Activated naive CD4-positive, alpha-beta T cell treated with anti-CD3 and anti-CD28 coated beads, Interleukin-2, amount 50 U/mL, for 24 hours (primary cell): ENCODE data around the gene PCDHB4.
"Not testable (repeated sequence)": the region's sequence is repeated elsewhere in the genome, so short reads cannot be mapped to it uniquely, and the experiment has no call there.

Experiments
- H3K27ac Mint-ChIP-seq: one replicate; pipeline ENCODE4 v1.8.0; 2021; ENCODE audit warnings: mild to moderate bottlenecking, mixed read lengths
- H3K27me3 Mint-ChIP-seq: one replicate; pipeline ENCODE4 v1.8.0; 2021; ENCODE audit warnings: mixed read lengths
- H3K36me3 Mint-ChIP-seq: one replicate; pipeline ENCODE4 v1.8.0; 2021; ENCODE audit warnings: mixed read lengths
- H3K4me1 Mint-ChIP-seq: one replicate; pipeline ENCODE4 v1.8.0; 2021; ENCODE audit warnings: mixed read lengths
- H3K4me3 Mint-ChIP-seq: one replicate; pipeline ENCODE4 v1.8.0; 2021; ENCODE audit warnings: mild to moderate bottlenecking, mixed read lengths
- H3K9me3 Mint-ChIP-seq: one replicate; pipeline ENCODE4 v1.8.0; 2021; ENCODE audit warnings: mixed read lengths

PCDHB4 gene

DNA sequence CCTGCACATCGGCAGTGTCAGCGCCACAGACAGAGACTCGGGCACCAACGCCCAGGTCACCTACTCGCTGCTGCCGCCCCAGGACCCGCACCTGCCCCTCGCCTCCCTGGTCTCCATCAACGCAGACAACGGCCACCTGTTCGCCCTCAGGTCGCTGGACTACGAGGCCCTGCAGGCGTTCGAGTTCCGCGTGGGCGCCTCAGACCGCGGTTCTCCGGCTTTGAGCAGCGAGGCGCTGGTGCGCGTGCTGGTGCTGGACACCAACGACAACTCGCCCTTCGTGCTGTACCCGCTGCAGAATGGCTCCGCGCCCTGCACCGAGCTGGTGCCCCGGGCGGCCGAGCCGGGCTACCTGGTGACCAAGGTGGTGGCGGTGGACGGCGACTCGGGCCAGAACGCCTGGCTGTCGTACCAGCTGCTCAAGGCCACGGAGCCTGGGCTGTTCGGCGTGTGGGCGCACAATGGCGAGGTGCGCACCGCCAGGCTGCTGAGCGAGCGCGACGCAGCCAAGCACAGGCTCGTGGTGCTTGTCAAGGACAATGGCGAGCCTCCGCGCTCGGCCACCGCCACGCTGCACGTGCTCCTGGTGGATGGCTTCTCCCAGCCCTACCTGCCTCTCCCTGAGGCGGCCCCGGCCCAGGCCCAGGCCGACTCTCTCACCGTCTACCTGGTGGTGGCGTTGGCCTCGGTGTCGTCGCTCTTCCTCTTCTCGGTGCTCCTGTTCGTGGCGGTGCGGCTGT is 1.9 kb downstream of the PCDHB4 start:
- not testable (repeated sequence) for H3K27ac Mint-ChIP-seq, H3K4me1 Mint-ChIP-seq, H3K36me3 Mint-ChIP-seq, H3K4me3 Mint-ChIP-seq
- peaks cover 23% of the 10 kb centered on the region for H3K27me3 Mint-ChIP-seq
- H3K9me3 Mint-ChIP-seq = peaks cover 17% of the 10 kb centered on the region

DNA sequence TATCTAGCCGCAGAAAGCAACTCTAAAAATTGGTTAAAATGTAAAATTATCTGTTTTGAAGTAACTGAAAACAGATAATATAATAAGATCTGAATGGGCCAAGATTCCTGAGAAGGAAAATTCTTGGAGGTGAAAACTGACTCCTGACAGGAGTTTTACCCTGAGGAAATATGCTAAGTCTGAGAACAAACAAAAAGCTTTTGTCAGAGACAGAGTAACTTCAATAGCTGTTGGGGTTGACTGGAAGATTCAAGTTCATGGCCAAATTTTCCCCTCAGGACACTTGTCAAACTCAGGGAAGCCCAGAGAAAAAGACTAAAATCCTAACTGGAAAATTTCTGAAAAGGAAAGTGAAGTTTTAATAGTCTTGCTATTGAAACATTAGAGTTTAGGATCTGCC is 5.7 kb downstream of the PCDHB4 start:
- Mint-ChIP-seq H3K36me3 (peaks cover 2% of the 10 kb centered on the region), H3K4me3 (no peak overlapping the region), H3K9me3 (peaks cover 12% of the 10 kb centered on the region), H3K4me1 (no peaks in the 10 kb centered on the region), H3K27me3 (peaks cover 22% of the 10 kb centered on the region), H3K27ac (no peak overlapping the region)

DNA sequence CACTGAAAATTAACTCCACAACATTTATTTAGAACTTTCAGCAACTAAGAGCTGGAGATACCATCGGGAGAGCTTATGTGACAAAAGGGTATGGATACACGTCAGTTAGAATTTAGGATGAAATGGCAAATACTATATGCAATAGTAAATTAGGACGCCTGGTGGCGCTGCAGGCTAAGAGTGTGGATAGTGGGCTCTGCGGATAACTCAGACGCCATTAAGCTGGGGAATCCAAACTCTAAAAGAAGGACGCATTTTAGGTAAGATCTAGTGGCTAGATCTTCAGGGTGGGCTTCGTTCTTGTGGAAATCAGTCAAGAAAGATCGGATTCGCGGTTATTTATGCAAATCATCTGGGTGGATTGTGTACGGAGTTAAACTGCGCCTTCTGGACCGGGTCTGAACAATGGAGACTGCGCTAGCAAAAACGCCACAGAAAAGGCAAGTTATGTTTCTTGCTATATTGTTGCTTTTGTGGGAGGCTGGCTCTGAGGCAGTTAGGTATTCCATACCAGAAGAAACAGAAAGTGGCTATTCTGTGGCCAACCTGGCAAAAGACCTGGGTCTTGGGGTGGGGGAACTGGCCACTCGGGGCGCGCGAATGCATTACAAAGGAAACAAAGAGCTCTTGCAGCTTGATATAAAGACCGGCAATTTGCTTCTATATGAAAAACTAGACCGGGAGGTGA is 13.6 kb downstream of the PCDHB4 start, which contains the start of gene PCDHB5:
Gene PCDHB5 (plus strand): TSS at position 177 of the 688 bp plus-strand sequence. CDS start 229 bp downstream, at position 406.
- Mint-ChIP-seq H3K36me3 (peaks cover 10% of the 10 kb centered on the region), H3K9me3 (peaks cover 33% of the 10 kb centered on the region), H3K4me1 (peaks cover 4% of the 10 kb centered on the region), H3K4me3 (peak within 1 kb of the TSS; percentile 61), H3K27me3 (peaks cover 26% of the 10 kb centered on the region), H3K27ac (no peak within 1 kb of the TSS)

DNA sequence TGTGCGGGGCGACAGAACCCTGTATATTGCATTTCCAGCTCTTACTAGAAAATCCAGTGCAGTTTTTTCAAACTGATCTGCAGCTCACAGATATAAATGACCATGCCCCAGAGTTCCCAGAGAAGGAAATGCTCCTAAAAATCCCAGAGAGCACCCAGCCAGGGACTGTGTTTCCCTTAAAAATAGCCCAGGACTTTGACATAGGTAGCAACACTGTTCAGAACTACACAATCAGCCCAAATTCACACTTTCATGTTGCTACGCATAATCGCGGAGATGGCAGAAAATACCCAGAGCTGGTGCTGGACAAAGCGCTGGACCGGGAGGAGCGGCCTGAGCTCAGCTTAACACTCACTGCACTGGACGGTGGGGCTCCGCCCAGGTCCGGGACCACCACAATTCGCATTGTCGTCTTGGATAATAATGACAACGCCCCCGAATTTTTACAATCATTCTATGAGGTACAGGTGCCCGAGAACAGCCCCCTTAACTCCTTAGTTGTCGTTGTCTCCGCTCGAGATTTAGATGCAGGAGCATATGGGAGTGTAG is 14.2 kb downstream of the PCDHB4 start:
- H3K27me3 Mint-ChIP-seq = peaks cover 23% of the 10 kb centered on the region
- H3K27ac Mint-ChIP-seq = no peak overlapping the region
- H3K4me3 Mint-ChIP-seq = no peak overlapping the region
- H3K36me3 Mint-ChIP-seq = peaks cover 10% of the 10 kb centered on the region
- H3K9me3 Mint-ChIP-seq = peaks cover 28% of the 10 kb centered on the region
- peaks cover 4% of the 10 kb centered on the region for H3K4me1 Mint-ChIP-seq

DNA sequence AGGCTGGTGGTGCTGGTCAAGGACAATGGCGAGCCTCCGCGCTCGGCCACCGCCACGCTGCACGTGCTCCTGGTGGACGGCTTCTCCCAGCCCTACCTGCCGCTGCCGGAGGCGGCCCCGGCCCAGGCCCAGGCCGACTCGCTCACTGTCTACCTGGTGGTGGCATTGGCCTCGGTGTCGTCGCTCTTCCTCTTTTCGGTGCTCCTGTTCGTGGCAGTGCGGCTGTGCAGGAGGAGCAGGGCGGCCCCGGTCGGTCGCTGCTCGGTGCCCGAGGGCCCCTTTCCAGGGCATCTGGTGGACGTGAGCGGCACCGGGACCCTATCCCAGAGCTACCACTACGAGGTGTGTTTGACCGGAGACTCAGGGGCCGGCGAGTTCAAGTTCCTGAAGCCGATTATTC is 15.7 kb downstream of the PCDHB4 start:
- not testable (repeated sequence) for H3K4me1 Mint-ChIP-seq, H3K4me3 Mint-ChIP-seq, H3K36me3 Mint-ChIP-seq, H3K27ac Mint-ChIP-seq
- Mint-ChIP-seq H3K27me3 (peaks cover 25% of the 10 kb centered on the region), H3K9me3 (peaks cover 28% of the 10 kb centered on the region)

DNA sequence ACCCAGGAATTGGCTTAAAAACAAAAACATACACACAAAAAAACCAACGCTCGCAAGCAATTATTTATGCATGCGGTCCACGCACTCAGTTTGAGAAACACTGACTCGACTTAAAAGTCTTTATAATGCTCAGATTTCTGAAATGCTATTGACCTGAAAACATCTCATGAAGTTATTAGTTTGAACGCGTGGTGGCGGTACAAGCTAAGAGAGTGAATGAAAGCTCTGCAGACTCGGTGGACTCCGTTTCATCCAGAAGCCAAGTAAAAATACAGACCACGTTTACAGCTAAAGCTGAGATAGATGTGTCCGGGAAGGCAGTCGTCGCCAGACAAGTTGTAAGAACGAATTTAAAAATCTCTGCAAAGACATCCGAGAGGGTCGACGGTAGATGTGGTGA is 28.2 kb downstream of the PCDHB4 start, which contains the start of gene PCDHB6:
Gene PCDHB6 (plus strand): TSS at position 246 of the 400 bp plus-strand sequence. CDS start 201 bp downstream, outside the sequence.
- Mint-ChIP-seq H3K4me3 (peak within 1 kb of the TSS; percentile 34), H3K9me3 (peaks cover 22% of the 10 kb centered on the region), H3K4me1 (peaks cover 4% of the 10 kb centered on the region), H3K36me3 (peaks cover 13% of the 10 kb centered on the region), H3K27ac (no peak within 1 kb of the TSS), H3K27me3 (peaks cover 43% of the 10 kb centered on the region)

DNA sequence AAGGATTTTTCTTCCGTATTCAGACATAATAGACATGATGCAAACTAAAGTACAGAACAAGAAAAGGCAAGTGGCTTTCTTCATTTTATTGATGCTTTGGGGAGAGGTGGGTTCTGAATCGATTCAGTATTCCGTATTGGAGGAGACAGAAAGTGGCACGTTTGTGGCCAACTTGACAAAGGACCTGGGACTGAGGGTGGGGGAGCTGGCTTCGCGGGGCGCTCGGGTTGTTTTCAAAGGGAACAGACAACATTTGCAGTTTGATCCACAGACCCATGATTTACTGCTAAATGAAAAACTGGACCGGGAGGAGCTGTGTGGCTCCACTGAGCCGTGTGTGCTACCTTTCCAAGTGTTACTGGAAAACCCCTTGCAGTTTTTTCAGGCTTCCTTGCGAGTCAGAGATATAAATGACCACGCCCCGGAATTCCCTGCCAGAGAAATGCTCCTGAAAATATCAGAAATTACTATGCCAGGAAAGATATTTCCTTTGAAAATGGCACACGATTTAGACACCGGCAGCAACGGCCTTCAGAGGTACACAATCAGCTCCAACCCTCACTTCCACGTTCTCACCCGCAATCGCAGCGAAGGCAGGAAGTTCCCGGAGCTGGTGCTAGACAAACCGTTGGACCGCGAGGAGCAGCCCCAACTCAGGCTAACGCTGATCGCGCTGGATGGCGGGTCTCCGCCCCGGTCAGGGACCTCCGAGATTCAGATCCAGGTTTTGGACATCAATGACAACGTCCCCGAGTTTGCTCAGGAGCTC is 28.8 kb downstream of the PCDHB4 start:
- H3K4me1 Mint-ChIP-seq = peaks cover 4% of the 10 kb centered on the region
- H3K27ac Mint-ChIP-seq = no peak overlapping the region
- H3K4me3 Mint-ChIP-seq = peak overlapping the region; percentile 34
- H3K9me3 Mint-ChIP-seq = peaks cover 22% of the 10 kb centered on the region
- peaks cover 42% of the 10 kb centered on the region for H3K27me3 Mint-ChIP-seq
- peaks cover 13% of the 10 kb centered on the region for H3K36me3 Mint-ChIP-seq

DNA sequence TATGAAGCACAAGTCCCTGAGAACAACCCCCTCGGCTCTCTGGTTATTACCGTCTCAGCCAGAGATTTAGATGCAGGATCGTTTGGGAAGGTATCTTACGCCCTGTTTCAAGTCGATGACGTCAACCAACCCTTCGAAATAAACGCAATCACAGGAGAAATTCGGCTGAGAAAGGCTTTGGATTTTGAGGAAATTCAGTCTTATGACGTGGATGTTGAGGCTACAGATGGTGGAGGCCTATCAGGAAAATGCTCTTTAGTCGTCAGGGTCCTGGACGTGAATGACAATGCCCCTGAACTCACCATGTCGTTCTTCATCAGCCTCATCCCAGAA is 29.3 kb downstream of the PCDHB4 start:
- no peak overlapping the region for H3K4me3 Mint-ChIP-seq
- peaks cover 14% of the 10 kb centered on the region for H3K36me3 Mint-ChIP-seq
- H3K27me3 Mint-ChIP-seq = peaks cover 45% of the 10 kb centered on the region
- H3K9me3 Mint-ChIP-seq = peaks cover 22% of the 10 kb centered on the region
- H3K27ac Mint-ChIP-seq = no peak overlapping the region
- H3K4me1 Mint-ChIP-seq = peaks cover 4% of the 10 kb centered on the region

DNA sequence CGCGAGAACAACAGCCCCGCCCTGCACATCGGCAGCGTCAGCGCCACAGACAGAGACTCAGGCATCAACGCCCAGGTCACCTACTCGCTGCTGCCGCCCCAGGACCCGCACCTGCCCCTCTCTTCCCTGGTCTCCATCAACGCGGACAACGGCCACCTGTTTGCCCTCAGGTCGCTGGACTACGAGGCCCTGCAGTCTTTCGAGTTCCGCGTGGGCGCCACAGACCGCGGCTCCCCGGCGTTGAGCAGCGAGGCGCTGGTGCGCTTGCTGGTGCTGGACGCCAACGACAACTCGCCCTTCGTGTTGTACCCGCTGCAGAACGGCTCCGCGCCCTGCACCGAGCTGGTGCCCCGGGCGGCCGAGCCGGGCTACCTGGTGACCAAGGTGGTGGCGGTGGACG is 30.0 kb downstream of the PCDHB4 start:
- H3K27me3 Mint-ChIP-seq = peaks cover 47% of the 10 kb centered on the region
- not testable (repeated sequence) for H3K27ac Mint-ChIP-seq, H3K4me3 Mint-ChIP-seq, H3K4me1 Mint-ChIP-seq
- H3K36me3 Mint-ChIP-seq = peaks cover 16% of the 10 kb centered on the region
- H3K9me3 Mint-ChIP-seq = peaks cover 29% of the 10 kb centered on the region

DNA sequence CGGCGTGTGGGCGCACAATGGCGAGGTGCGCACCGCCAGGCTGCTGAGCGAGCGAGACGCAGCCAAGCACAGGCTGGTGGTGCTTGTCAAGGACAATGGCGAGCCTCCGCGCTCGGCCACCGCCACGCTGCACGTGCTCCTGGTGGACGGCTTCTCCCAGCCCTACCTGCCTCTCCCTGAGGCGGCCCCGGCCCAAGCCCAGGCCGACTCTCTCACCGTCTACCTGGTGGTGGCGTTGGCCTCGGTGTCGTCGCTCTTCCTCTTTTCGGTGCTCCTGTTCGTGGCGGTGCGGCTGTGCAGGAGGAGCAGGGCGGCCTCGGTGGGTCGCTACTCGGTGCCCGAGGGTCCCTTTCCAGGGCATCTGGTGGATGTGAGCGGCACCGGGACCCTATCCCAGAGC is 30.5 kb downstream of the PCDHB4 start:
- H3K4me1 Mint-ChIP-seq, H3K4me3 Mint-ChIP-seq, H3K27ac Mint-ChIP-seq: not testable (repeated sequence)
- Mint-ChIP-seq H3K9me3 (peaks cover 34% of the 10 kb centered on the region), H3K36me3 (peaks cover 17% of the 10 kb centered on the region), H3K27me3 (peaks cover 49% of the 10 kb centered on the region)

DNA sequence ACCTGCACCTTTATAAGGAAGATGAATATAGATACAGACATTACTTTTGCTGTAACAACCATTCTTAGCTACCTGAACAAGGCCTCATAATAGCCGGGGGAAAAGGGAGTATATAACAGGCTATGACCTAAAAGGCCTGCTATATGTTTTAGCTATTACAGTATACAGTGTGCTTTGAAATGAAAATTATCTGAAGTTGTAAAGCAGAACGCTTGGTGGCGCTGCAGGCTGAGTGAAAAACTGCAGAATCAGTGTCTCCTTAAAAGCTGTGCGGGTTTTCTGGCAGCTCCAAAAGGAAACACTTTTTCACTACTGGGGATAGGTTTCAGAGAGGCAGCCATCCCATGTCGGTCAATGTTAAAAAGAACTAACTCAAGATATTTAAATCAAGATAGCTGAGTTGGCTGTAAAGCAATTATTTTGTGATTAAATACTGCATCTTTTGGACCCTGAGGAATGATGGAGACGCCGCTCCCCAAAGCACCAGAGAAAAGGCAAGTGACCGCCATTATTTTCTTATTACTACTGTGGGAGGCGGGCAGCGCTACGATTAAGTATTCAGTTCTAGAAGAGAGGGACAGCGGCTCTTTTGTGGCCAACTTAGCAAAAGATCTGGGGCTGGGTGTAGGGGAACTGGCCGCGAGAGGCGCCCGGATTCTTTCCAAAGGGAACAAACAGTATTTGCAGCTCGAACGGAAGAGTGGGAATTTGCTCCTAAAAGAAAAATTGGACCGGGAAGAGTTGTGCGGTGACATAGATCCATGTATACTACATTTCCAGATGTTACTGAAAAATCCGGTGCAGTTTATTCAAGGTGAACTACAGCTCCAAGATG is 34.1 kb downstream of the PCDHB4 start:
- Mint-ChIP-seq H3K4me1 (no peaks in the 10 kb centered on the region), H3K27me3 (peaks cover 38% of the 10 kb centered on the region), H3K9me3 (peaks cover 25% of the 10 kb centered on the region), H3K36me3 (peaks cover 13% of the 10 kb centered on the region), H3K27ac (no peak overlapping the region), H3K4me3 (no peak overlapping the region)

DNA sequence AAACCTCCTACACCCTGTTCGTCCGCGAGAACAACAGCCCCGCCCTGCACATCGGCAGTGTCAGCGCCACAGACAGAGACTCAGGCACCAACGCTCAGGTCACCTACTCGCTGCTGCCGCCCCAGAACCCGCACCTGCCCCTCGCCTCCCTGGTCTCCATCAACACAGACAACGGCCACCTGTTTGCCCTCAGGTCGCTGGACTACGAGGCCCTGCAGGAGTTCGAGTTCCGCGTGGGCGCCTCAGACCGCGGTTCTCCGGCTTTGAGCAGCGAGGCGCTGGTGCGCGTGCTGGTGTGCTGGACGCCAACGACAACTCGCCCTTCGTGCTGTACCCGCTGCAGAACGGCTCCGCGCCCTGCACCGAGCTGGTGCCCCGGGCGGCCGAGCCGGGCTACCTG is 35.7 kb downstream of the PCDHB4 start:
- H3K9me3 Mint-ChIP-seq = peaks cover 25% of the 10 kb centered on the region

DNA sequence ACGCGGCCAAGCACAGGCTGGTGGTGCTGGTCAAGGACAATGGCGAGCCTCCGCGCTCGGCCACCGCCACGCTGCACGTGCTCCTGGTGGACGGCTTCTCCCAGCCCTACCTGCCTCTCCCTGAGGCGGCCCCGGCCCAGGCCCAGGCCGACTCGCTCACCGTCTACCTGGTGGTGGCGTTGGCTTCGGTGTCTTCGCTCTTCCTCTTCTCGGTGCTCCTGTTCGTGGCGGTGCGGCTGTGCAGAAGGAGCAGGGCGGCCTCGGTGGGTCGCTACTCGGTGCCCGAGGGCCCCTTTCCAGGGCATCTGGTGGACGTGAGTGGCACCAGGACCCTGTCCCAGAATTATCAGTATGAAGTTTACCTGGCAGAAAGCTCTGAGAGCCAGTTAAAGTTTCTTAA is 36.3 kb downstream of the PCDHB4 start:
- H3K27ac Mint-ChIP-seq, H3K4me3 Mint-ChIP-seq, H3K36me3 Mint-ChIP-seq, H3K4me1 Mint-ChIP-seq: not testable (repeated sequence)
- peaks cover 27% of the 10 kb centered on the region for H3K27me3 Mint-ChIP-seq
- H3K9me3 Mint-ChIP-seq = peaks cover 22% of the 10 kb centered on the region

More for the DNA sequence above, 35.7 kb downstream of the PCDHB4 start:
- H3K4me1 Mint-ChIP-seq, H3K4me3 Mint-ChIP-seq, H3K27ac Mint-ChIP-seq, H3K36me3 Mint-ChIP-seq: not testable (repeated sequence)
- H3K27me3 Mint-ChIP-seq = peaks cover 30% of the 10 kb centered on the region

DNA sequence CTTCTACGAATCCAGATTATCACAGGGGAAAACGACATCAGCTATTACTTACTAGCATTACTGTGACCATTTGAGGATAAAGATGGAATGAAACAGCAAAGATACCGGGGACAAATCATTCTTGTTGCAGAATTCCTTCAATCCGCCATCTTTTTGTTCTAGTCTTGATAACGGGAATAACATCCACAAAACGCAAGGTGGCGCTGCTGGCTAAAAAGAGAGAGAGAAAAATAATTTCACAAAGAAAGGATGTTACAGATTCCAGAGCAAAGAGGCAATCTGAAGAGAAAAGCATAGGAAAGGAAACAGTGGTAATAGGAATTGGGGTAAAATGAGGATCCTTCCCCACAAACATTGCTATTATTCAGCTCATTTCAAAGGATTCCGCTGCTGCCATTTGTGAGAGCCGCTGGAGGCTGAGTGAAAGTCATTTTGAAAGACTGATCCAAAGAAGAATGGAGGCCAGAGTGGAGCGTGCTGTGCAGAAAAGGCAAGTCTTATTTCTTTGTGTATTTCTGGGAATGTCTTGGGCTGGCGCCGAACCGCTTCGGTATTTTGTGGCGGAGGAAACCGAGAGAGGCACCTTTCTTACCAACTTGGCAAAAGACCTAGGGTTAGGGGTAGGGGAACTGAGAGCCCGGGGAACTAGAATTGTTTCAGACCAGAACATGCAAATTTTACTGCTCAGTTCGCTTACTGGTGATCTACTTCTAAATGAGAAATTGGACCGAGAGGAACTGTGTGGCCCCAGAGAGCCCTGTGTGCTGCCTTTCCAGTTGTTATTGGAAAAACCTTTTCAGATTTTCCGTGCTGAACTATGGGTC is 51.0 kb downstream of the PCDHB4 start, which contains the start of gene PCDHB7:
Gene PCDHB7 (plus strand): TSS at position 264 of the 824 bp plus-strand sequence. CDS start 192 bp downstream, at position 456.
- H3K4me1 Mint-ChIP-seq = peaks cover 4% of the 10 kb centered on the region
- H3K36me3 Mint-ChIP-seq = no peaks in the 10 kb centered on the region
- H3K9me3 Mint-ChIP-seq = peaks cover 11% of the 10 kb centered on the region
- peaks cover 34% of the 10 kb centered on the region for H3K27me3 Mint-ChIP-seq
- H3K4me3 Mint-ChIP-seq = no peak within 1 kb of the TSS
- H3K27ac Mint-ChIP-seq = no peak within 1 kb of the TSS
